ENCODE measurements around the gene STH.
"Not testable (repeated sequence)": the region's sequence is repeated elsewhere in the genome, so short reads cannot be mapped to it uniquely, and the experiment has no call there.

Gene STH

GRCh38 chr17:45998987-45999899, at the start of gene STH:
Gene STH (plus strand): TSS chr17:45999250. CDS start chr17:45999280, 30 bp downstream.
- DNase-seq, result no peak

GRCh38 chr17:45949755-45950320, 49.2 kb upstream of the STH start:
- DNase-seq, result no peak

GRCh38 chr17:45950888-45951287, 48.2 kb upstream of the STH start:
- no peak for DNase-seq

- no peak for DNase-seq
Observed at GRCh38 chr17:45951403-45951802, 47.6 kb upstream of the STH start.

GRCh38 chr17:45951941-45952340, 47.1 kb upstream of the STH start:
- no peak for DNase-seq

GRCh38 chr17:45952814-45953320, 46.2 kb upstream of the STH start:
- no peak for DNase-seq

- DNase-seq, result no peak
Observed at GRCh38 chr17:45953561-45953960, 45.5 kb upstream of the STH start.

GRCh38 chr17:45954914-45955313, 44.1 kb upstream of the STH start:
- no peak for DNase-seq

- DNase-seq, result no peak
Observed at GRCh38 chr17:45955326-45955725, 43.7 kb upstream of the STH start.

GRCh38 chr17:45956090-45956489, 43.0 kb upstream of the STH start:
- no peak for DNase-seq

GRCh38 chr17:45956746-45957145, 42.3 kb upstream of the STH start:
- not testable (repeated sequence) for DNase-seq

- no peak for DNase-seq
Observed at GRCh38 chr17:45958307-45958706, 40.7 kb upstream of the STH start.

GRCh38 chr17:45958994-45959665, 39.9 kb upstream of the STH start:
- DNase-seq, result no peak

GRCh38 chr17:45960311-45960710, 38.7 kb upstream of the STH start:
- no peak for DNase-seq

GRCh38 chr17:45961206-45961605, 37.8 kb upstream of the STH start:
- DNase-seq, result no peak

GRCh38 chr17:45962221-45962972, 36.7 kb upstream of the STH start:
- DNase-seq, result no peak

- DNase-seq, result no peak
Observed at GRCh38 chr17:45963283-45963682, 35.8 kb upstream of the STH start.

GRCh38 chr17:45963889-45964288, 35.2 kb upstream of the STH start:
- DNase-seq, result no peak

GRCh38 chr17:45964634-45965033, 34.4 kb upstream of the STH start:
- DNase-seq, result no peak

GRCh38 chr17:45965812-45966211, 33.2 kb upstream of the STH start:
- DNase-seq, result no peak

- no peak for DNase-seq
Observed at GRCh38 chr17:45966606-45967280, 32.3 kb upstream of the STH start.

- DNase-seq, result no peak
Observed at GRCh38 chr17:45967378-45967777, 31.7 kb upstream of the STH start.

Data from activated CD4-positive, alpha-beta T cell treated with anti-CD3 and anti-CD28 coated beads, Interleukin-2, amount 50 U/mL, for 16 hours (primary cell).